A673 (cell line): Measurements from ENCODE around the gene YIPF1. TPM values are rescaled to one million over a fixed set of nuclear protein-coding genes. Genes with fewer than 3 reads are reported as not detected.

Source experiments
- BruUV-seq: library from RNA; stranded (reverse); fragments of 400-500 nt; replicated peaks from 2 replicates; lab custom pipeline; 2021; lab: Mats Ljungman, UMichigan
- CTCF ChIA-PET: fragments of 300-600 bp; sonication (Branson Sonifier 250); formaldehyde crosslinking; loops from one replicate; lab custom pipeline; 2022; ENCODE audit warnings: antibody characterized with exemption; lab: Charles Lee
- POLR2A ChIA-PET: fragments of 300-600 bp; sonication (Branson Sonifier 250); formaldehyde crosslinking; loops from one replicate; lab custom pipeline; 2022; ENCODE audit warnings: antibody characterized with exemption; ENCODE audit not compliant: low non-redundant PET; lab: Charles Lee
- DNase-seq: peaks from one replicate; pipeline ENCODE4 v3.0.0-alpha.2; 2015; ENCODE audit warnings: low spot score
- H3K27ac ChIP-seq: fragments of 200-600 bp; sonication (generic); 2 replicates; pipeline ENCODE4 v1.5.1; 2016; ENCODE audit warnings: mixed run types, low read depth, mild to moderate bottlenecking, mixed read lengths, antibody characterized with exemption, low read length; ENCODE audit not compliant: poor library complexity, severe bottlenecking
- H3K27me3 ChIP-seq: fragments of 200-600 bp; sonication (generic); replicated peaks from 2 replicates; pipeline ENCODE4 v1.6.1; 2017; ENCODE audit warnings: mixed run types, low read depth, mild to moderate bottlenecking, mixed read lengths, antibody characterized with exemption, low read length; ENCODE audit not compliant: insufficient read depth, poor library complexity
- H3K36me3 ChIP-seq: fragments of 200-600 bp; sonication (generic); 2 replicates; pipeline ENCODE4 v1.6.1; 2016; ENCODE audit warnings: mixed run types, mild to moderate bottlenecking, mixed read lengths, antibody characterized with exemption, low read length; ENCODE audit not compliant: insufficient read depth, poor library complexity, severe bottlenecking
- H3K4me1 ChIP-seq: fragments of 200-600 bp; sonication (generic); 2 replicates; pipeline ENCODE4 v1.6.1; 2017; ENCODE audit warnings: mixed run types, mild to moderate bottlenecking, mixed read lengths, antibody characterized with exemption, low read length; ENCODE audit not compliant: insufficient read depth, poor library complexity, severe bottlenecking
- H3K4me3 ChIP-seq: fragments of 200-600 bp; sonication (generic); 2 replicates; pipeline ENCODE4 v1.5.1; 2016; ENCODE audit warnings: low read depth, mixed run types, mild to moderate bottlenecking, mixed read lengths, low read length; ENCODE audit not compliant: poor library complexity, severe bottlenecking
- H3K9me3 ChIP-seq: fragments of 200-600 bp; sonication (generic); 2 replicates; pipeline ENCODE4 v1.6.1; 2016; ENCODE audit warnings: mixed run types, low read depth, mild to moderate bottlenecking, mixed read lengths, antibody characterized with exemption, low read length; ENCODE audit not compliant: poor library complexity, severe bottlenecking
- CTCF ChIP-seq: fragments of 300-800, 200-600 bp; sonication (generic); conservative IDR thresholded peaks from 2 replicates; pipeline ENCODE4 v1.5.1; 2017; ENCODE audit warnings: low read depth, mild to moderate bottlenecking, antibody characterized with exemption, low read length, moderate library complexity, mixed read lengths
- EZH2 ChIP-seq: fragments of 200-600 bp; sonication (generic); IDR thresholded peaks from 2 replicates; pipeline ENCODE4 v1.6.1; 2017; ENCODE audit warnings: borderline replicate concordance, low read depth, mild to moderate bottlenecking, mixed read lengths, antibody characterized with exemption, low read length; ENCODE audit not compliant: poor library complexity, severe bottlenecking
- intact Hi-C: fragments of 100-400 bp; cut with micrococcal nuclease; formaldehyde crosslinking; loops from one replicate; pipeline ENCODE4 v1.10.0; 2022; ENCODE audit not compliant: unreplicated experiment
- total RNA-seq: library from RNA; stranded (reverse); gene quantifications from 2 replicates; pipeline ENCODE4 v1.2.3, GENCODE V29; 2021

The YIPF1 gene
- total RNA-seq, 1 experiment from 2014 or later: 8.5 TPM

GRCh38 chr1:53902235-53903138 lies 12.9 kb upstream of the YIPF1 start:
- TF ChIP-seq CTCF: no peak
- TF ChIP-seq EZH2: no peak
- intact Hi-C loops: no loop called here
- no TSS peak for BruUV-seq
- H3K27ac ChIP-seq: no peak overlapping the region
- H3K4me3 ChIP-seq: no peak overlapping the region
- no peaks in the 10 kb centered on the region for H3K36me3 ChIP-seq
- H3K4me1 ChIP-seq: no peaks in the 10 kb centered on the region
- H3K9me3 ChIP-seq: no peaks in the 10 kb centered on the region
- ChIA-PET POLR2A (no interaction called here), CTCF (no interaction called here)
- H3K27me3 ChIP-seq: no peaks in the 10 kb centered on the region
- DNase-seq: no peak

- no TSS peak for BruUV-seq
- no peak overlapping the region for H3K4me3 ChIP-seq
- DNase-seq: no peak
- no peaks in the 10 kb centered on the region for H3K36me3 ChIP-seq
- no peaks in the 10 kb centered on the region for H3K4me1 ChIP-seq
- TF ChIP-seq EZH2 (no peak), CTCF (no peak)
- H3K9me3 ChIP-seq: no peaks in the 10 kb centered on the region
- no peaks in the 10 kb centered on the region for H3K27me3 ChIP-seq
- no peak overlapping the region for H3K27ac ChIP-seq
- intact Hi-C loops: no loop called here
- CTCF ChIA-PET: no interaction called here
- POLR2A ChIA-PET: no interaction called here
These were observed 10.1 kb upstream of the YIPF1 start for GRCh38 chr1:53899708-53900107.

- intact Hi-C loops: no loop called here
- CTCF ChIA-PET: no interaction called here
- DNase-seq: no peak
- no TSS peak for BruUV-seq
- Histone ChIP-seq H3K9me3 (no peaks in the 10 kb centered on the region), H3K4me3 (no peak overlapping the region), H3K27me3 (no peaks in the 10 kb centered on the region), H3K27ac (no peak overlapping the region), H3K4me1 (no peaks in the 10 kb centered on the region), H3K36me3 (no peaks in the 10 kb centered on the region)
- no peak for TF ChIP-seq CTCF
- TF ChIP-seq EZH2: no peak
- POLR2A ChIA-PET: no interaction called here
These were observed 9.6 kb upstream of the YIPF1 start for GRCh38 chr1:53899206-53899628.
